H9 (cell line): ENCODE data around the gene IFT25. TPM values are rescaled to one million over a fixed set of nuclear protein-coding genes. Genes with fewer than 3 reads are reported as not detected.

Source experiments
- DNase-seq: peaks from one replicate; pipeline ENCODE4 v3.0.0-alpha.2; 2017
- H2AFZ ChIP-seq: one replicate; pipeline ENCODE4 v1.6.1; 2013; ENCODE audit warnings: mild to moderate bottlenecking, low read length, control low read depth, moderate library complexity
- H2AK5ac ChIP-seq: 2 replicates; pipeline ENCODE4 v1.6.1; 2013; ENCODE audit warnings: low read length, control low read depth, mixed read lengths; ENCODE audit not compliant: insufficient read length
- H2BK120ac ChIP-seq: one replicate; pipeline ENCODE4 v1.6.1; 2013; ENCODE audit warnings: low read depth, mild to moderate bottlenecking, low read length, control low read depth, inconsistent platforms; ENCODE audit not compliant: poor library complexity, severe bottlenecking
- H2BK12ac ChIP-seq: 2 replicates; pipeline ENCODE4 v1.6.1; 2013; ENCODE audit warnings: low read length, control low read depth, mixed read lengths, low read depth; ENCODE audit not compliant: insufficient read length
- H2BK15ac ChIP-seq: 2 replicates; pipeline ENCODE4 v1.6.1; 2013; ENCODE audit warnings: low read depth, low read length, control low read depth
- H2BK20ac ChIP-seq: one replicate; pipeline ENCODE4 v1.6.1; 2013; ENCODE audit warnings: low read depth, mild to moderate bottlenecking, low read length, control low read depth, inconsistent platforms; ENCODE audit not compliant: poor library complexity, severe bottlenecking
- H2BK5ac ChIP-seq: 2 replicates; pipeline ENCODE4 v1.6.1; 2013; ENCODE audit warnings: low read length, control low read depth, mixed read lengths; ENCODE audit not compliant: insufficient read length
- H3K14ac ChIP-seq: 2 replicates; pipeline ENCODE4 v1.6.1; 2013; ENCODE audit warnings: low read length, control low read depth; ENCODE audit not compliant: insufficient read depth
- H3K18ac ChIP-seq: 2 replicates; pipeline ENCODE4 v1.6.1; 2013; ENCODE audit warnings: low read depth, mild to moderate bottlenecking, mixed read lengths, low read length, control low read depth; ENCODE audit not compliant: insufficient read length
- H3K23ac ChIP-seq: 2 replicates; pipeline ENCODE4 v1.6.1; 2013; ENCODE audit warnings: low read length, control low read depth, mixed read lengths, low read depth; ENCODE audit not compliant: insufficient read length
- H3K23me2 ChIP-seq: 2 replicates; pipeline ENCODE4 v1.6.1; 2013; ENCODE audit warnings: low read depth, mild to moderate bottlenecking, mixed read lengths, low read length, control low read depth; ENCODE audit not compliant: insufficient read length, poor library complexity, severe bottlenecking
- H3K27ac ChIP-seq: 2 replicates; pipeline ENCODE4 v1.5.1; 2013; ENCODE audit warnings: low read length, control low read depth, mixed read lengths, low read depth; ENCODE audit not compliant: insufficient read length
- H3K27me3 ChIP-seq: 2 replicates; pipeline ENCODE4 v1.6.1; 2013; ENCODE audit warnings: low read length, control low read depth, inconsistent platforms; ENCODE audit not compliant: insufficient read depth
- H3K4ac ChIP-seq: 2 replicates; pipeline ENCODE4 v1.6.1; 2013; ENCODE audit warnings: low read depth, mild to moderate bottlenecking, control low read depth, inconsistent platforms, low read length, moderate library complexity
- H3K4me1 ChIP-seq: 2 replicates; pipeline ENCODE4 v1.6.1; 2013; ENCODE audit warnings: low read length, control low read depth, inconsistent platforms; ENCODE audit not compliant: insufficient read depth
- H3K4me2 ChIP-seq: 2 replicates; pipeline ENCODE4 v1.6.1; 2013; ENCODE audit warnings: low read length, control low read depth, mixed read lengths; ENCODE audit not compliant: insufficient read length, insufficient read depth
- H3K56ac ChIP-seq: 2 replicates; pipeline ENCODE4 v1.6.1; 2013; ENCODE audit warnings: low read depth, mild to moderate bottlenecking, mixed read lengths, low read length, control low read depth; ENCODE audit not compliant: insufficient read length
- H3K79me1 ChIP-seq: 2 replicates; pipeline ENCODE4 v1.6.1; 2013; ENCODE audit warnings: low read depth, mild to moderate bottlenecking, moderate library complexity, low read length, control low read depth, inconsistent platforms; ENCODE audit not compliant: insufficient read depth, poor library complexity, severe bottlenecking
- H3K79me2 ChIP-seq: 2 replicates; pipeline ENCODE4 v1.6.1; 2013; ENCODE audit warnings: low read length, control low read depth, inconsistent platforms; ENCODE audit not compliant: insufficient read depth
- H3K9ac ChIP-seq: 2 replicates; pipeline ENCODE4 v1.6.1; 2013; ENCODE audit warnings: low read length, control low read depth, mixed read lengths; ENCODE audit not compliant: insufficient read length; ENCODE audit errors: extremely low read depth
- H3K9me3 ChIP-seq: one replicate; pipeline ENCODE4 v1.6.1; 2013; ENCODE audit warnings: low read depth, low read length, inconsistent platforms; ENCODE audit not compliant: control insufficient read depth
- H3T11ph ChIP-seq: one replicate; pipeline ENCODE4 v1.6.1; 2013; ENCODE audit warnings: mild to moderate bottlenecking, low read length, control low read depth, inconsistent platforms
- H4K20me1 ChIP-seq: one replicate; pipeline ENCODE4 v1.6.1; 2013; ENCODE audit not compliant: control insufficient read depth, insufficient read length, insufficient read depth
- H4K5ac ChIP-seq: 2 replicates; pipeline ENCODE4 v1.6.1; 2013; ENCODE audit warnings: low read depth, mild to moderate bottlenecking, mixed read lengths, low read length, control low read depth; ENCODE audit not compliant: insufficient read length
- H4K8ac ChIP-seq: replicated peaks from 2 replicates; pipeline ENCODE4 v1.6.1; 2013; ENCODE audit warnings: low read length, control low read depth, mixed read lengths, low read depth; ENCODE audit not compliant: insufficient read length
- H4K91ac ChIP-seq: 2 replicates; pipeline ENCODE4 v1.6.1; 2013; ENCODE audit warnings: low read depth, mild to moderate bottlenecking, moderate library complexity, mixed read lengths, low read length, control low read depth; ENCODE audit not compliant: insufficient read length
- H3K27ac Mint-ChIP-seq, 3 experiments: 2 replicates in 2 of 3; 3 replicates in 1 of 3; pipeline ENCODE4 v1.8.0; 2020 to 2021; ENCODE audit warnings: mixed read lengths in 3 of 3, mild to moderate bottlenecking in 1 of 3, moderate library complexity in 1 of 3
- H3K27me3 Mint-ChIP-seq: 2 replicates; pipeline ENCODE4 v1.8.0; 2021; ENCODE audit warnings: low read depth, mild to moderate bottlenecking, moderate library complexity, mixed read lengths
- H3K36me3 Mint-ChIP-seq, 3 experiments: 2 replicates in 2 of 3; 3 replicates in 1 of 3; pipeline ENCODE4 v1.8.0; 2020 to 2021; ENCODE audit warnings: low read depth in 3 of 3, mixed read lengths in 3 of 3; ENCODE audit not compliant: insufficient read depth in 1 of 3
- H3K4me1 Mint-ChIP-seq, 2 experiments: 2 replicates each; pipeline ENCODE4 v1.8.0; 2020; ENCODE audit warnings: mixed read lengths in 2 of 2
- H3K4me3 Mint-ChIP-seq, 2 experiments: 2 replicates in 1 of 2; 3 replicates in 1 of 2; pipeline ENCODE4 v1.8.0; 2020 to 2021; ENCODE audit warnings: mild to moderate bottlenecking in 2 of 2, mixed read lengths in 2 of 2, moderate library complexity in 1 of 2
- H3K9me3 Mint-ChIP-seq, 2 experiments: 2 replicates in 1 of 2; 3 replicates in 1 of 2; pipeline ENCODE4 v1.8.0; 2020; ENCODE audit warnings: mild to moderate bottlenecking in 2 of 2, mixed read lengths in 2 of 2, moderate library complexity in 1 of 2
- CTCF ChIP-seq: fragments of 200-600 bp; sonication (generic); conservative IDR thresholded peaks from 3 replicates; pipeline ENCODE4 v1.8.0; 2021; ENCODE audit warnings: antibody characterized with exemption, mild to moderate bottlenecking
- WGBS: extraction: QIAGEN DNeasy Blood & Tissue Kit; methylation state at CpG from one replicate; pipeline ENCODE4 v1.1.7; 2013; ENCODE audit warnings: missing lambda C conversion rate, low lambda C conversion rate, mixed read lengths; ENCODE audit not compliant: insufficient read length; ENCODE audit errors: extremely low coverage; 5-methylcytosine and 5-hydroxymethylcytosine counted together
- total RNA-seq: library from RNA; stranded (reverse); gene quantifications from 2 replicates; pipeline ENCODE4 v1.2.1, GENCODE V29; 2021

IFT25 gene
- total RNA-seq, 1 experiment from 2014 or later = 36.8 TPM

- no peak overlapping the region for H3K27ac ChIP-seq
- Mint-ChIP-seq H3K27me3 (peaks cover 7% of the 10 kb centered on the region), H3K4me1 (peaks cover 0 to under 1% of the 10 kb centered on the region in 2 experiments; a peak in 1 of 4 replicates), H3K36me3 (no peaks in the 10 kb centered on the region), H3K9me3 (no peaks in the 10 kb centered on the region), H3K4me3 (no peak overlapping the region), H3K27ac (no peak overlapping the region; a peak in 1 of 7 replicates)
- no peak overlapping the region for H2BK15ac ChIP-seq
- no CpG with 5 or more reads among the region's 2 CpGs for WGBS
- H3K4me1 ChIP-seq = no peaks in the 10 kb centered on the region
- H2AFZ ChIP-seq = no peak overlapping the region
- no peak overlapping the region for H3K56ac ChIP-seq
- no peak overlapping the region for H2BK120ac ChIP-seq
- H3K14ac ChIP-seq = no peak overlapping the region
- no peak overlapping the region for H2BK5ac ChIP-seq
- no peaks in the 10 kb centered on the region for H3K9me3 ChIP-seq
- no peak overlapping the region for H4K8ac ChIP-seq
- H3K23ac ChIP-seq = no peak overlapping the region
- H3K27me3 ChIP-seq = no peaks in the 10 kb centered on the region
- no peak overlapping the region for H3T11ph ChIP-seq
- H4K91ac ChIP-seq = no peak overlapping the region
- no peak overlapping the region for H3K18ac ChIP-seq
- H3K23me2 ChIP-seq = no peaks in the 10 kb centered on the region
- H3K79me2 ChIP-seq = no peaks in the 10 kb centered on the region
- no peak overlapping the region for H3K4ac ChIP-seq
- no peak overlapping the region for H2BK20ac ChIP-seq
- DNase-seq = no peak
- TF ChIP-seq CTCF = no peak
- H3K79me1 ChIP-seq = no peaks in the 10 kb centered on the region
- no peak overlapping the region for H2BK12ac ChIP-seq
- no peaks in the 10 kb centered on the region for H4K20me1 ChIP-seq
- no peak overlapping the region for H4K5ac ChIP-seq
- no peak overlapping the region for H3K9ac ChIP-seq
- no peak overlapping the region for H2AK5ac ChIP-seq
- no peak overlapping the region for H3K4me2 ChIP-seq
These were observed 46.3 kb downstream of the IFT25 start for GRCh38 chr1:53899206-53899628.
